SH-SY5Y (cell line): ENCODE results near the gene CTIF.

Experiments used
- GATA2 ChIP-seq: IDR thresholded peaks from 2 replicates; pipeline ENCODE4 v1.6.1; 2011; ENCODE audit warnings: mild to moderate bottlenecking, low read depth, low read length
- GATA3 ChIP-seq: IDR thresholded peaks from 2 replicates; pipeline ENCODE4 v1.6.1; 2011; ENCODE audit warnings: low read depth, mild to moderate bottlenecking, low read length, moderate library complexity

CTIF gene

DNA sequence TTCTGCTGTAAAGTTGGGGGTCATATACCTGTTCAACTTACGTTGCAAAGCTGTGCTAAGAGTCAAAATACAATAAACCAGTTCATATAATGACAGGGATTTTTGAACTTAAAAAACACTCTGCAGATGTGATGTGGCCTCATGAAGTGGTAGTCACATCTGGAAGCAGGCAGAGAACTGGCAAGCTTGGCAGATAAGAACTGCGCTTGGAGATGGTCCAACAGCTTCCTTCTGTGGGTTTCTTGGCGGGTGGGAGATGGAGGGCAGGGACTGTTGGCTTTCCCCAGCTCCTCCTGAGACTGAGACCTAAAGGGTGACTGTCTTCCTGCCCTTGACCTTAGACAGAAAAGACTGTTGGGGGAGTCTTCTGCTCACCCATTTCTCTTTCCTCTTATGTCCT, 140.4 kb downstream of the CTIF start:
- TF ChIP-seq GATA2, result no peak
- TF ChIP-seq GATA3, result no peak

DNA sequence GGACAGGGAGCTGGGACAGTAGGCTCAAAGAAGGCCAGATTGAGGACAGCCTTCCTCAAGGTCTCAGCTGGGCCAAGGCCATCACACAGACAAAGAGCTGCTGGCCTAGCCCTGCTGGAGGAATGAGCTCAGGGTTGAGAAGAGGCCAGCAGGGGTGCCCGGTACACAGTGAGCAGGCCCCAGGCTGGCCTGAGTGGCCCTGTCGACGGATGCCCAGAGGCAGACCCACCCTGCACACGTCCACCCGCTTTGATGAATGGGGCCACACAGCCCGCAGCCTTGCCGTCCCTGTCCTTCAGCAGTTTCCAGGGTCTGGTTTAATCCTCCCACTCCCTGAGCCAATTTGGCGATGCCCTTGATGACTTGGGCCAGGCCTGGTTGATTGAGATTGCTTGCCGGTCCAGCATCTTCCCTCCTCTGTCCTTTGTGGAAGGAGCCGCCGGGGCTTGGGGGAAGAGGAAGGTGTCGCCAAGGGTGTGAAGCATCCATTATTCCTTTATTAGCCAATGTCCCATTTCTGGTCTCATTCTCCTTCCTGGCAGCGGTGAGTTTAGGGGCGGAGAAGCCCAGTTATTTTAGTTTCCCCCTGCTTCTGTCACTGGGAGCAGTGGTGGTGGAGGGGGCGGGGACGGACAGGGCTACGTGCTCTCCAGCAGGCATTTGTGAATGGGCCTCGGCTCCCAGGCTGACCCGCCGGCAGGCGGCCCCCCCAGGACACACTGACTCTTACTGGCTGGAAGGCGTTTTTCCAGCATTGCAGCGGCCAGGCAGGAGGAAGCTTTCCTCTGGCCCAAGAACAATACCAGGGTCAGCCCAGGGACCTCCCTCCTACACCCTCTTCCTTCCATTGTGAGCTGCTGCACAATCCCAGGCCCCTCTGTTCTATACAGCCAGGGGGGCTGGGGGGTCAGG, 141.8 kb downstream of the CTIF start:
- TF ChIP-seq GATA3 (no peak), GATA2 (no peak)

DNA sequence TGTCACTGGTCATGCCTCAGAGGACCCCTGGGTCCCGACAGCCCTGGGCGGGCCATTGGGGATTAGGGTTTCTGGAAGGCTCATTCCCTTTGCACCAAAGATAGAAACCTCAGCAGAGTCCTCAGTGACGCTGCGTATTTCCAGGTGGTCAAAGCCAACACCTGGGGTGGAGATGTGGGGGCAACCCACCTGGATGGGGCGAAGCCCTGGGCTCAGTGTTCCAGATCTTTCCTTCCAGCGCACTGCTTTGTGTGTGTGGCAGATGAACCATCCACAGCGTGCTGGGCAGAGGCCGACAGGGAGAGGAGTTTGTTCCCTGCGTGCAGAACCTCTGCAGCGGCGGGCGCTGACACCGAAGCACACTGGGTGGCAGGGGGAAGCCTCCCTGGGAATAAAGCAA, 143.9 kb downstream of the CTIF start:
- no peak for TF ChIP-seq GATA2
- no peak for TF ChIP-seq GATA3

DNA sequence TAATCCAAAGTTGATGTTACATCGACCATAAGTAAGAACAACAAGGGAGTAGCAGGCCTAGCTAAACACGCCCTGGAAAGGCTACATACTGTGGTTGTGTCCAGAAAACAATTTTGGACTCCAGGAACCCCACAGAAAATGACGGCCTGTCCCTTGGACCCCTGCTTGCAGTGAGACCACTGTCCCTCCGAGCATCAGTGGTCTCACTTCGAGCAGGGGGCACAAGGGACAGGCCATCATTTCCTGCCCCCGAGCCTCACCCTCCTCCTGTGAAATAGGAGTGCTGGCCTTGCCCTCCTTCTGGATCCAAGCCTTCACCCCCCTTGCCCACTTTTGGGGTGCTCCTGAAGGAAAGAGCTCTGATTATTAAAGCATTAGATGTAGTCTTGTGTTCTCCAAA, 144.4 kb downstream of the CTIF start:
- TF ChIP-seq GATA3, result no peak
- no peak for TF ChIP-seq GATA2

DNA sequence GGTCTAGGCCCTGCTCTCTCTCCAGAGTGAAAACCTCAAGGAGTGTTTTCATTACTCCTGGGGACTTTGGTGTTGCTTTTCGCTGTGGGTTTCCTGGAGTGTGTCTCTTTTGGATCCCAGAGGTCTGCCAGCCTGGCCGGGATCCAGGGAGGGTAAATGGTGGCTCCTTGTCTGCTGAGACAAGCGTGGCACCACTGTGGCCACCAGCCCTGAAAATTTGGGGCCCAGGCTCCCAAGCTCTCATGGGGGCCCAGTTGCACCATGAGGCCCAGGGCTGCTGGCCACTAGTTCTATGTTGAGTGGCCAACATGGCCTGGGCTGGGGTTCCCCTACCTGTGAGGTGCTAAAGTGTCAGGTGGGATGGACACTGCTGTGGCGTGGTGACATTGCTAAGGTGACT, 144.8 kb downstream of the CTIF start:
- TF ChIP-seq GATA2, result no peak
- TF ChIP-seq GATA3, result no peak

DNA sequence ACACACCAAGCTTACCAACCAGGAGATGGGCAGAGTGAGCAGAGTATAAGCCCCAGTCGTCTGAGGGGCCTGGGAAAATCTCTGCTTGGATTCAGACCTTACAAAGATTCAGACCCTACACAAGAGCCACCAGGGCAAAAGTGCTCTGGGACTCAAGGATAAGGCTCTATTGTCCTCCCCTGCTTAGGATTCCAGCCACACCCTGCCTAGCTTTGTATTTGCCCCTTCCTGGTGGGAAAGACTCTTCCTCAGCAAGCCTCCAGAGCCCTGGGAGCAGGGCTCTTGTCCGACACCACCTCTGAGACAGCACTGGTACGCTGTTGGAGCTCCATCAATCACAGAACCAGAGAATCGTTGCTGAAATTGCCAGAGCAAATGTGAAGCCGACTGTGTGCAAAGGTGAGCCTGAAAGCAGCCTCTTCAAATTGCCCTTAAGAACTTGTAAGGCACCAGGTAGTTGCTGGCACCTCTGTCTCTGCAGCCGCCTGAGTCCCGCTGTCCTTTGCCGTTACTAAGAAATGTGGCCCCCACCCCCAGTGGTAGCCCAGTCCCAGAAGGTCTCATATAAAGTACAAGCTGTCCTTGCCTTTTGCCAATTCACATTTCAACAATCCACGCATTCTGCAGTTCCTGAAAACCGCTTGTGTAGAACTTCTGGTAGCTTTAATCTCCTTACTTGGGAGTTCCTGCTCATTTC, 148.7 kb downstream of the CTIF start:
- TF ChIP-seq GATA3 (no peak), GATA2 (no peak)

DNA sequence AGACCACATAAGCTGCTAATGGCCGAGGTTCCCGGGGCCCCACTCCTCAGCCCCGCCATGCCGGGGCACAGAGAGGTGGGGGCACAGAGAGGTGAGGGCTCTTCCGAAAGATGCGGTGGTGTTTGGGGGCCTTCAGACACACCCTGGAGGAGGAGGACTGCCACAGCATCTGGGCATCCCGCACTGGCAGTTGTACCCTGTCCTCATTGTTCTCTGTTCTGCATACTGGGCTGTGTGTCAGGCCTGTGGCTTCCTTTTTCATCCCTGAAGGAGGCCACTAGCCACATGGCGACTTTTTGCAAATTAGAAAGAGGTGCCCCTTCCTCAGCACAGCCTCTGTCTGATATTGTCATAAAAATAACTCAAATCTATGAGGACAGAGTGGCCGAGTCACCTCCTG, 150.1 kb downstream of the CTIF start:
- TF ChIP-seq GATA3, result no peak

DNA sequence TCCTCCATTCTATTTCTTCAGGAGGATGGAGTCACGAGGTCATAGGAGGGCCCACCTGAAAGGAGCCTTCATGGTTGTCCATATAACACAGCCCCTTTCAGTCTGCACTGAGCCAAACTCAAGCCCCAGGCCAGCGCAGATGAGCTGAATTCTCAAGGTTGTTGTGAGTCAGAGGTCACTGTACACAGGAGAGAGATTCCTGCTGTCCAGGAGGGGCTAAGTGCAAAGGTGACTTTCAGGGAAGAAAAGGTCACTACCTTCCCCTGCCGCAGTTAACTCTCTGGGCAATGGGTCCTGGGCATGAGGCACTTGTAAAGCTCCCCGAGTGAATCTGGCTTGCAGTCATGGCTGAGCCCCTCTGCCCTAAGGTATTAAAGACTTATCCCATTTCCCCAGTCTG, 150.7 kb downstream of the CTIF start:
- no peak for TF ChIP-seq GATA3
- no peak for TF ChIP-seq GATA2

DNA sequence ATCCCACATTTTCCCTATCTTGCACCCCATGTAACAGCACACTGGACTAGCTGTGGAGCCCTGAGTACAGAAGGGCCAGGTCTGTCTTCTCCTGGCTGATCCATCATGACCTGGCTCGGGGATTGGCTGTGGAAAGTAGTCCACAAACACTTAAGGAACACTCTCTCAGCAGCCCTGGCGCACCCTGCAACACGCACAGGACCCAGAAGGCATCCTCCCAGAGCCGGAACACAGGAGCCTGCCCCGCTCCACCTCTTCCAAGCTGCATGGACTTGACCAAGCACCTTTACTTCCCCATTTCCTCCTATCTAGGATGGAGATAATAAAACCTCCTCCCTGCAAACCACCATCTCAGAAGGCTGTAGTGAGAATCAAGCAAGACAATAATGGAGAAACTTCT, 151.7 kb downstream of the CTIF start:
- TF ChIP-seq GATA2 (no peak), GATA3 (no peak)

DNA sequence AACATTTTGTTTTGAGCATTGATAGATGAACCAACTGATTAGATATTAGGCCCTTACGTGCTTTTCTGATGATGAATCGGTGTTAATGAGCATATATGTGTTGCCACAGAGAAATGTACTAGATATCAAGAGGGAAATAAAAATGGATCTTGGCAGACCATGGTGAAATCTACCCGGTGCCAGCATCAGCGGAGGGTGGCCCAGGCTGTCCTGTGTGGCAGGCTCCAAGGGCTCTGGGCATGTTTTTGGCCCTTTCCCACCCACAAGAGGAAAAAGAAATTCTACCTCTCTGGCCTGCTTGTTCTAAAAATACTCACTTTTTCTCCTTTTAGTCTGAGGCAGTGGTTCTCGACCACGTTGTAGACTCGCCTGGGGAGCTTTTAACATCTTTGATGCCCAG, 154.2 kb downstream of the CTIF start:
- TF ChIP-seq GATA3, result no peak

DNA sequence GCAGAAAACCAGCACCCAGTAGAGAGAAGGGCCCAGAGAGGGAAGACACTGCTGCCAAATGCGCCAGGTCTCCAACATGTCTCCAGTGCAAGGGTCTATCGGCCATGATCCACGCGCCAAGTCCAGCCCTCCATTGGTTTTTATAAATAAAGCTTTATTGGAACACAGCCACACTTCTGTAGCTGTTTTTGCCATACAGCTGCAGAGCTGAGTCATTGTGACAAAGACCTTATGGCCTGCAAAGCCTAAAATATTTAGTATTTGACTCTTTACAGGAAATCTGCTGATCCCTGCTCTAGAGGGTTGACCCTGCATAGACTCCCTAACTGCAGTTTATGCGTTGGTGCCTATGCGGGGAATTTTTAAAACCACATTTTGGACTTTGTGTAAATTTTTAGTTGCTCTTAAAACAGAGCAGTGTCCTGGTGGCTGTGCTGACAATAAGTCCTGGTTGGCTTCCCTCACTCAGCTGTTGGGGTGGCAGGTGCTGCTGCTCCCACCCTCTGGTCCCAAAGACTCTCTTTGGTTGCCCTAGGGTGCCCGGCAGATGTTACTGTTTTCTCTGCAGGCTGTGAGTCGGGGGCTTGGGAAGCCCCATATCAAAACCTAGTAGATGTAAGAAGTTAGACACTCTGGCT, 154.9 kb downstream of the CTIF start:
- no peak for TF ChIP-seq GATA2
- TF ChIP-seq GATA3, result no peak

DNA sequence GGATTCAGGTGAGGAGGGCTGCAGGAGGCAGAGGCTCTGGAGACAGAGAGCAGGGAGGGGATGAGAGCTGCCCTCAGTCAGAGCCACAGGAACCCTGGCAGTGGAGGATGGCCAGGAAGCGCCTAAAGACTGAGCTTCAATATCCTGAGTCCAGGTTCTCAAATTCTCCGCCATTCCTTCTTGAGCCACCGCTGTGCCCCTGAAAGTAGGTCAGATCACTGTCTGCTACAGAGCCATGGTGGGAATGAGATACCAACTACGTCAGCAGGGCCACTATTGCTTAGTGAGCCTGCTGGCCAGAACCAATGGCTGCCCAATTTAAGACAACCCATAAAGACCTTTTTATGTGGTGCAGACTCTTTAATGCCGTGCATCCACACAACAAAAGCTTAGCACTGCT, 155.5 kb downstream of the CTIF start:
- TF ChIP-seq GATA2, result no peak
- TF ChIP-seq GATA3, result no peak

DNA sequence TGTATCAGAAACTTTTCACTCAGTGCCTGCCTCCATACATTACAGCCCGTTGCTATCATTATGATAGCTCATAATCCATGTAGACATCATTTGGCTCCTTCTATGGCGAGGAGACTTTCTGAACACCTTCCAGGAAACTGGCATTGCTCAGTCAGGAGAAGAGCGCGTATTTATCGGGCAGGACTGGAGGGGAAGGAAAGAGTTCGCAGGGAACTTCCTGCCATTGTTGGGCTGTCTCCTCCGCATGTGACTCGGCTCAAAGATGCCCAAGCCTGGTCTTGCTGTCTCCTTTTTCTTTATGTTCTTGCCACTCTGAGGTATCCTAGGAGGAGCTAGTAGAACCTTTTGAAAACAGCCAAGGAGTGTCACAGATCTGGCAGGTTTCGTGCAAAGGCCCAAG, 156.8 kb downstream of the CTIF start:
- TF ChIP-seq GATA3, result no peak
- no peak for TF ChIP-seq GATA2

DNA sequence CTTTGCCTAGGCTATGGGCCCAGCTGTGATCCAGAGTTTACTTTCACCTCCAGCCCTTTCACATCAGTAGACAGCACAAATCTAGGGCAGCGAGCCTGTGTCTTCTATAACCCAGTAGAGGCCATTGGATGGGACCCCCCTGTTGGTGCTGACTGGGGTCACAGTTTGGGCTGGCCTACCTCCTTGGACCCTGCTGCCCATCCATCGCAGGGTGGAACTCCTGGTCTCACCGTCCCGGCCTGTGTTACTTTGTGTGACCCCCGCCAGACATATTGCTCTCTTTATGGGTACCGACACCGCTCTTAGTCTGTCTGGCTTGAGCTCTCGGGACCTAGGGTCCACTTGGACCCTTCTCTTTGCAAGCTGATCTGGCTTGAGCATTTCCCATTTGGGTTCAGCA, 157.4 kb downstream of the CTIF start:
- TF ChIP-seq GATA2 (no peak), GATA3 (no peak)

DNA sequence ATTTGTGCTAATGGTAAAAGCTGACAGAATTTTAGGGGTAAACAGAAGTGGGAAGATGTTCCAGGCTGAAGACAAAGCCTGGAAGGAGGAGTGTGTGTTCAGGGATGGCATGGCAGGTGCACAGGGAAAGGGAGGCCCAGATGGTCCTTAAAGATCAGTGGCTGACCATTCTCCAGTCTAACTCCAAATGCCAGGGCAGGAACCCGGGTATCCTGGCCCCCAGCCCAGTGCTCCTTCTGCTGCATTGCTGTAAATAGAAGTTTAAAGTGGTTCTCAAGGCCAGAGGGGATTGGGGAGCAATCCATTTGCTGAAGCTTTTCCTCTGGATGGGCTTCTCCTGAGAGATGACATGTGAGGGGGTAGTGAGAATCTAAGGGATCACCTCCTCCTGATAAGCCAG, 158.6 kb downstream of the CTIF start:
- TF ChIP-seq GATA3 (no peak), GATA2 (no peak)

DNA sequence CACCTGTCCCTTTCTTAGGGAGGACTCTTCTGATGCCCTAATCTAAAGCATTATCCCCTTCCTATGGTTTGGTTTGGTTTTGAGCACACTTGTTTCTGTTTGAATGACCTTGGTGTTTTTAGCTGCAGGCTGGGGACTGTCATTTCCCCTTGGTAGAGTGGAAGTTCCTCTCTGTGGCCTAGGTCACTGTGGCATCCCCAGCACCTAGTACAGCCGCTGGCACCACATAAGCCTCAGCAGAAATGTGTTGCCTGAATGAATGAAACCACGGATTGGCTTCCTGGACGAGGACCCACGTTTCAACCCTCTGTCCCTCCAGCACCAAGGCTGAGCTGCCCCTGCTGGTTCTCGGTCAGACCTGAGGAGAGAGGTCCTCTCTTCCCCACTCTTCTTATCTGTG, 159.9 kb downstream of the CTIF start:
- TF ChIP-seq GATA3 (no peak), GATA2 (no peak)
